Hematopoietic multipotent progenitor cell treated with erythropoietin and hydrocortisone succinate and interleukin-3 and kit ligand, for 17 days (in vitro differentiated cells): ENCODE data around the gene CADM2.

Source experiments
- DNase-seq: peaks from one replicate; pipeline ENCODE4 v3.0.0-alpha.2; 2015; ENCODE audit warnings: low spot score

The CADM2 gene

DNA sequence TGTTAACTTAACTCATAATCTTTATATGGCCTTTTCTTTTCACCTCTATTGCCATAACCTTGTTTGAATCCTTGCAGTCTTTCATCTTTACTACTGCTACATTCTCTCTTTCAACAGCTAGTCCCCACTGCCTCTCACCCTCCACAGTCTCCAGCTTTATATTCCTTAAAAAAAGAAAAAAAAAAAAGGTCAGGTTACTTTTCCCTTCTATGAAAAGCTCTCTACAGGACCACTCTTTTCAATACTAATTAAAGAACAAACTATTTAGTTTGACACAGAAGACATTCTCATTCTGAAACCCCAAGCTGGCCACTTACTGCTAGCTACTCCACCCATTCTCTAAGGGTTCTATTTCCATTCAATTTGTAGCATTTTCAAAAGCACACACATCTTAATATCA is 25.6 kb downstream of the CADM2 start:
- DNase-seq: no peak

DNA sequence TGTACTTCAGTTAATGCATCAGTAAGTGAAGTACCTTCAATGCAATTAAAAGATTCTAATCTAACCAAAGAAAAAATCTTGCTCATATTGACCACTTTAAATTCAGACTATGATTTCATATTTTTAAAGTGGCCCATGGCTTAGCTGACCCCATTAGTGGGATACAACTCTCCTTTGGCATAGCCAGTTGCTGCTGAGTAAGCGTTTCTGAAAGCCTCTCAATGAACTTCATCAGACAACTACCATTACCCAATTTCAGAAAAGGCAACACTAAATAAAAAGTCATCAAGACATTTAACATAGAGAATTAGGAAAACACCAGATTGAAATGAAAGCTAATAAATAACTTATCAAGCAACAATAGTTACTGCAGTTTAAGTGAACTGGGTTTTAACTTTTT is 27.0 kb downstream of the CADM2 start:
- no peak for DNase-seq

- no peak for DNase-seq
Measured at GRCh38 chr3:84987706-84988504, 29.1 kb downstream of the CADM2 start.

DNA sequence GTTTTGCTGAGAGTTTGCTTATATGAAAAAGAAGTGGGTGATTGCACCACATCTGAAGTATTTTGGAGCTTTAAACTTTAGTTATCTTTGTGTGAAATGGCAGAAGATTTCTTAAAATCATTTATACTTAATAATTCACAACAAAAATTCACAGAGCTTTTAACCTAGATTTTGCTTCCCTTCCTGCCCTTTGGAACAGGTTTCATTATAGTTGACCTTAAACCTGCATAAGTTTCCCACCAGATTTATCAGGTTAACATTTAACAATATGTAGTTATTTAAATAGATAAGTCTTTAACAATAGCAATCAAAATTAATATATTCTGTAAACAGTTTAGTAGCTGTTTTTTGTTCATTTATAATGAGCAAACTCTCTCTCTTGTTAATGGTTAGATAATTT is 30.3 kb downstream of the CADM2 start:
- DNase-seq: no peak

- DNase-seq: no peak
Measured at GRCh38 chr3:84991422-84991900, 32.7 kb downstream of the CADM2 start.

DNA sequence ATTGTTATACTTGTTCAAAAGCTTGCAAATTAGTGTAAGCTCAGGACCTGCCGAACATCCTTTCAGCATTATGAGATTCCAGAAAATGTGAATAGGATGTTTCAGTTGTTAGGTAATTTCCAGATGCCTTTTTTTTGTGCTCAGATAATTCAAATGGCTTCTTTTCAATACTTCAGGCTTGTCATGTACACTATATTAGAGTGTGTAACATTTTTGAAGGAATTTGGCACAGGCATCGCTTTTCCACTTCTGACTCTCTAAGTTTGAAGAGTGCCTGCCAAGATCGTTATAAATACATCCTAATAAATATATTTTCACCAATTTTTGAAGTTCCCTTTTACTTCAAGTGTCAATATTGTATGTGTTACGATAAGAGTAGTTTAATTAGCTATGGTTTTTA is 35.2 kb downstream of the CADM2 start:
- DNase-seq: no peak

DNA sequence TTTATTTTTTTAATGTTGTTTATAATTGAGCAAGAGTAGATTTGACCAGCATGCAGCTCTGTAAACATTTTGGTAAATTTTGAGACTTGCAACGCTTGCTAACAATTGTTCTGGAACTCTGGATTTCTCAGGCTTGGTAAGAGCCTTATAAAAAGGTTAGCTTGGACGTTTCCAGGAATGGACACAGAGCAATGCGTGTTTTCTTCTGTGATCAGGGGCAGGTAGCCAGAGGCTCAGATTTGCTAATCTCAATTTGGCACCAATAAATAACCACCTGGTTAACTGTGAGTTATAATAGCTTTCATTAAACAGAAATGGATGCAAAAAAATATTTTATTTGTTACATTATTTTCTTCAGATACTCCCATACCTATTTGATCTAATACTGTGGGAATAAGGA is 39.8 kb downstream of the CADM2 start:
- DNase-seq: no peak

- no peak for DNase-seq
Measured at GRCh38 chr3:85003479-85003878, 44.7 kb downstream of the CADM2 start.

DNA sequence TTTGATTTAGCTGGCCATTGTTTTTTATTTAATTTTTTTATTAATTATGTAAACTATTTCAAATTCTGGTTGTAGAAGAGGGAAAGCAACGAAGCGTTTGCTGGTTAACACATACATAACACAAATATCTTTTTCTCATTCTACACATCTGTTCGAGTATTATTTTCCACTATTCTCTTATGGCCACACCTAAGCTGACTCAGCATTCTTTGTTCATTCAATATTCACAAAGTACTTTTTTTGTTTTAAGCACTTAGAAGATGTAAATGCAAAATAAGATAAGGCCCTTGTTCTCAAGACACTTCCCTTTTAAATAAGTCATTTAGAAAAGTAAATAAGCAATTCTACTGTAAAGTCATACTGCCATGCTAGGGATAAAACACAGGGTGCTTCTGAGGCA is 45.4 kb downstream of the CADM2 start:
- no peak for DNase-seq

DNA sequence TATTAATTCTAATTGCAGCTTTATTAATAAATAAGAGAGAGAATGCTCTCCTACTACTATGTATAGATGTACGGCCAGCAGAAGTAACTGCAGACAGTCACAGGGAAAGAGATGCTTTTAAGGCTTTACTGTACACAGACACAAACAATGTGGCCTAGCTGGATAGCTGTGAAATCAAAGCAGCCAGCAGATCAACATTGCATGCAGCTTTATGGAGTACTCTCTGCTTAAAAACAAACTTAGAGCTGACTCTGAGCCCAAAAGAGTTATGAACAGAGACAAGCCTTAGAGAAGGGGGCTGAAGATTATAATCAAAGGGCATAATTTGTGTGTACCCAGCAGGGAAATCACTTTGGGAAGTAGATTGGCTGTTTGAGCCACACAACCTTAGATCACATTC is 47.2 kb downstream of the CADM2 start:
- no peak for DNase-seq

- no peak for DNase-seq
Measured at GRCh38 chr3:85007195-85008094, 48.7 kb downstream of the CADM2 start.

DNA sequence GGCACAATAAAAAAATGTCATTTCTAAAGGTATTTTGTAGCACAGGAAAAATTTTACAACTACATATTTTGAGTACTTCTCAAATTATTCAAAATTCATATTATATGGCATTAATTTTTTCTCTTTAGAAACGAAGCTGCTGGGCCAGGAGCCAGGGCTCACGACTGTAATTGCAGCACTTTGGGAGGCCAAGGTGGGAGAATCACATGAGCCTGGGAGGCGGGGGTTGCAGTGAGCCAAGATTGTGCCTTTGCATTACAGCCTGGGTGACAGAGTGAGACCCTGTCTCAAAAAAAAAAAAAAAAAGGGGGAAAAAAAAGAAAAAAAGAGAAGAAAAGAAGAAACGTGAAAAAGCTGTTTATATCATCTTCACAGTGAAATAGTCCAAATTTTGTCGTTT is 62.0 kb downstream of the CADM2 start:
- DNase-seq: no peak

DNA sequence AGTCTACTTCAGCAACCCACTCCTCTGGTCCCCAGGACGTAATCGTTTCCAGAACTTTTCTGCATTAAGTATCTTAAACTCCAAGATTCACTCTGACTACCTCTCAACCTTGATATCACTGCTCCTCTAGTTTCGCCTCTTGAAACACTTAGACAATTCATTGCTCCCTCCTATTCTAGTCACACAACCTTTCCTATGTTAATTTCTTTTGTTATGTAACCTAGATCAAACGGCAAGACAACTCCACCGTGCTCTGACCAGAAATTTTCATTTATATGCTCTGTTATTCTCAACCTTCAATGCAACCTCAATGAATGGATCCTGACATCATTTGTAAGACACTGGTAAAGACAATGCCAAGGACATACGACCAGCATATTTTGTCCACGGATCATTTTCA is 71.3 kb downstream of the CADM2 start:
- DNase-seq: no peak

DNA sequence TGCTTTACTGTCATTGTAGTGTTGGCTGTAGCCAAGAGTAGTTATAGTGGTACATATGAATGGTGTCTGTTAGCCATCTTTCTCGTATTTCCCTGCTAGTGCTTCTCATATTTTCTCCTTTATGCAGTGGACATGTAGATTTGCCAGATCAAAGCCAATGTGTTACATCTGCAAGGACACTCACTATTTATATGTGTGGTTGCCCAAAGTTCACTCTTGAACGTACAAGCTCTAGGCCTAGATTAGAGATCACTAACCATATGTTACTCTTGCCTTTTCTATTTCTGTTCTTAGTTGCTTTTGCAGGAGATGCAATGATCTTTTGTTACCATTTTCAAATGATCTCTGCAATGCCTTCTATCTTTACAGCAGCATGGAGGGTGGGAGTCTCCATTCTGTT is 78.4 kb downstream of the CADM2 start:
- no peak for DNase-seq

DNA sequence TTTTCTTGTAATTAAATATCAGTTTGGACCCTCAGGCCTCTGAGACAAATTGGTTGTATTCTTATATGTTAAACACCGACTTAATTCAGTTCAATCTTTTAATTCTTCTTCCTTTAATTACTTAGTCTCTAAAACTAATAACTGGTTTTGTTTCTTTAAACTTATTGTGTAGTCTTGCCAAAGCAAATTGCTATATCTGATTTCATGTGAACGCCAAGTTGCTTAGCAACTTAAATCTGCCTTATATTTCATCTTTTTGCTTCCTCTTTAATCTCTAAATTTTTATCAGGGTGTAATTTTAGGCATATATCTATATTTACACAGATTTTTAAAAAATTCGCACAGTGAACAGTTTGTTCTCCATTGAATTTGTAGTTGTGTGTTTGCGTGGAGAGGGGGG is 82.2 kb downstream of the CADM2 start:
- no peak for DNase-seq

DNA sequence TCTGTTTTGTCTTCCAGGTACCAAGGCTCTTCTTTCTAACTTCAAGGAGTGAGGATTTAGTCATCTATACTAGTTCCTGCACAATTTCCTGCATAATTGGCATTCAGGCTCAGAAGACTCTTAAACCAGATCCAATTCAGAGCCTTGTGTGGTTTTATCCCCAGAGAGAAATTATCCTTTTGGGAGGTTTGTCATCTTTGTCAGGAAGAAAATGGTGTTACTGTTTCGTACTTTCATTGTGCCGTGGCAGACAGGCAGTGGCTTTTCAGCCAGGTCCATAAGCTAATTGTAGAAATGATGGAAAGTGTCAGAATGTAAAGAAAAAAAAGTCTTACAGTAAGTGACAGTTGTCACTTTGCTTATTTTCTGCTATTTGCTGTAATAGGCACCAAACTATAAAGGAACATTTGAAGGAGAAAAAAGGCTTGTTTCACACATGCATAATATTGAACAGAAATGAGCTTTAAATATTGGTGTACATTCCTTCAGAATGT is 82.8 kb downstream of the CADM2 start:
- DNase-seq: no peak

GRCh38 chr3:85050821-85051220 is 92.0 kb downstream of the CADM2 start:
- DNase-seq: no peak

DNA sequence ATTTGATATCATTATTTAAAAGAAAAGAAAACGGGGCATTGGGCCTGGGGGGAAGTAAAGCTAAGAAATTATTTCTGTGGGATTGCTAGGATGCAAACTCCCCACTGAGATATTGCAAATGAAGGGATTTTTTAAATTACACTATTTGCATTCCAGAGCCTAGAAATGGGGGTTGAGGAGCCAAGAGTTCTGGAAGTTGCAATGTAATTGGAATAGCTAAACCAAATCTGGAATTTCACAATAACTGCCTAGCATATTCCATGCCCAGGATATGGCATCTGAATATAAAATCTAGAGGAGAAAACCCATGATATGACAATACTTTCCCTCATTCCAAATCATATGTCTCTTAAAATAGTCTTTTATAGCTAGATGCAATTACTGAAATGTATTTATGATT is 93.0 kb downstream of the CADM2 start:
- DNase-seq: no peak

DNA sequence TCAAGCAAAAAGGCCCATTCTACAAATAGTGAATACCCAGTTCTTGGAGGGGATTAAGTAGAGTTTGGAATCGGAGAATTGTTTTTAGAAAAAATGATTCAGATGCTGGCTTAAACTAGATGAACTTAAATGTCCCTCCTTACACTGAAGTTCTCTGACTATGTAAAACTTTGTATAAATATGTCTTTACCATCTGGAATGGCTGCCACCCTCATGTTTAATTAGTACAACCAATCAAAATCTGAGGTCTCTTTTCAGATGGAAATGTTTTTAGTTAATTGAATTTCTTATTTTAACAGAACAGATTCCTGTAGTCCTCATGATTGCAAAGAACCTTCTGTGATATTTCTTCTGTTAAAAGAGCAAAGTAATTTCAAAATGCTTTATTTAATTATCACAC is 94.8 kb downstream of the CADM2 start:
- DNase-seq: no peak

- DNase-seq: no peak
Measured at GRCh38 chr3:85054579-85054978, 95.8 kb downstream of the CADM2 start.

GRCh38 chr3:85068911-85069310 is 110.1 kb downstream of the CADM2 start:
- DNase-seq: no peak

GRCh38 chr3:85074003-85074402 is 115.2 kb downstream of the CADM2 start:
- DNase-seq: no peak

GRCh38 chr3:85075663-85076062 is 116.9 kb downstream of the CADM2 start:
- no peak for DNase-seq
